Adrenal gland (tissue), 12 donors: ENCODE results near the gene HCN3. TPM values are rescaled to one million over a fixed set of nuclear protein-coding genes. Genes with fewer than 3 reads are reported as not detected.

ENCODE experiments used
- DNase-seq, 7 donors: peaks; one replicate each; pipeline ENCODE4 v3.0.0-alpha.2; 2019 to 2020
- H3K27ac ChIP-seq, 5 donors: fragments of 200-600 bp; sonication (generic) in 4 of 5; 1 replicate in 3 of 5; 2 replicates in 2 of 5; pipeline versions ENCODE4 v1.5.1 to v1.8.0; 2016 to 2020; ENCODE audit warnings: mild to moderate bottlenecking in 1 of 5
- H3K27me3 ChIP-seq: fragments of 200-600 bp; 2 replicates; pipeline ENCODE4 v1.8.0; 2021
- H3K36me3 ChIP-seq, 2 donors: fragments of 200-600 bp; replicated peaks in 1 of 2; 1 replicate in 1 of 2; 2 replicates in 1 of 2; pipeline versions ENCODE4 v1.5.1 to v1.8.0; 2018 to 2022
- H3K4me1 ChIP-seq, 2 donors: fragments of 200-600 bp; replicated peaks in 1 of 2; 1 replicate in 1 of 2; 2 replicates in 1 of 2; pipeline versions ENCODE4 v1.5.1 to v1.8.0; 2018 to 2021
- H3K4me3 ChIP-seq, 4 donors: fragments of 200-600 bp; sonication (generic) in 3 of 4; one replicate each; pipeline ENCODE4 v1.5.1; 2016 to 2018
- H3K9me3 ChIP-seq, 3 donors: fragments of 200-600 bp; sonication (generic) in 1 of 3; replicated peaks in 1 of 3; 1 replicate in 2 of 3; 2 replicates in 1 of 3; pipeline versions ENCODE4 v1.5.1 to v1.8.0; 2016 to 2021
- POLR2A ChIP-seq, 2 donors: fragments of 450-650 bp; IDR thresholded peaks; one replicate each; pipeline ENCODE4 v1.6.1; 2017; ENCODE audit warnings: antibody characterized with exemption in 2 of 2, mild to moderate bottlenecking in 2 of 2, moderate library complexity in 1 of 2
- WGBS, 4 donors: extraction: QIAGEN DNeasy Blood & Tissue Kit in 2 of 4; methylation state at CpG; one replicate each; pipeline versions ENCODE4 v1.1.5 to v1.1.7; 2013 to 2017; 5-methylcytosine and 5-hydroxymethylcytosine counted together
- intact Hi-C, 2 donors: fragments of 100-400 bp; cut with DNase I; formaldehyde crosslinking; loops; one replicate each; pipeline versions ENCODE4 v1.14.1 to v1.15.0; 2022 to 2023
- polyA plus RNA-seq, 3 donors: library from polyadenylated mRNA; stranded (reverse); fragments of 200-250 nt in 2 of 3; fragments of 350-450 nt in 1 of 3; fragmentation: Illumina TruSeq in 1 of 3; extraction: RNeasy Lipid Tissue Mini Kit (QIAGEN cat#74804) in 1 of 3; gene quantifications; one replicate each; pipeline ENCODE4 v1.2.3, GENCODE V29; 2013 to 2014
- total RNA-seq, 9 donors: library from RNA; depleted of rRNA in 4 of 9; stranded (reverse); fragments of >200 nt in 4 of 9; fragments of 120-200 nt in 1 of 9; fragmentation: NEBNext Ultra II Directional in 1 of 9; extraction: Animal tissue kit (Norgen Biotek cat#: 25700) in 1 of 9; gene quantifications; one replicate each; pipeline versions ENCODE4 v1.1.0 to v1.2.4, GENCODE V29; 2013 to 2023
- TF ChIP-seq, protein P1 (sequence below), 6 experiments: fragments of 450-650 bp in 4 of 6; fragments of 200-600 bp in 2 of 6; sonication (generic) in 1 of 6; IDR thresholded peaks; 1 replicate in 5 of 6; 2 replicates in 1 of 6; pipeline versions ENCODE4 v1.5.1 to v1.8.0; 2016 to 2021; ENCODE audit warnings: antibody characterized with exemption in 6 of 6, mild to moderate bottlenecking in 2 of 6, moderate library complexity in 1 of 6
- donor health status: healthy with polysubstance abuse.
- donor health status: Bipolar disorder and iron deficiency.
- donor health status: DM: yes; HTN: yes; CAD: no.
- donor health status: DM: no; HTN: no; CAD: no.
- donor health status: DM: no; HTN: no; CAD: no.
- donor health status: DM: yes; HTN: yes; CAD: no.

The HCN3 gene
- total and polyA plus RNA-seq, 12 donors, result 1.0 to 14.5 (median 3.7) TPM

DNA sequence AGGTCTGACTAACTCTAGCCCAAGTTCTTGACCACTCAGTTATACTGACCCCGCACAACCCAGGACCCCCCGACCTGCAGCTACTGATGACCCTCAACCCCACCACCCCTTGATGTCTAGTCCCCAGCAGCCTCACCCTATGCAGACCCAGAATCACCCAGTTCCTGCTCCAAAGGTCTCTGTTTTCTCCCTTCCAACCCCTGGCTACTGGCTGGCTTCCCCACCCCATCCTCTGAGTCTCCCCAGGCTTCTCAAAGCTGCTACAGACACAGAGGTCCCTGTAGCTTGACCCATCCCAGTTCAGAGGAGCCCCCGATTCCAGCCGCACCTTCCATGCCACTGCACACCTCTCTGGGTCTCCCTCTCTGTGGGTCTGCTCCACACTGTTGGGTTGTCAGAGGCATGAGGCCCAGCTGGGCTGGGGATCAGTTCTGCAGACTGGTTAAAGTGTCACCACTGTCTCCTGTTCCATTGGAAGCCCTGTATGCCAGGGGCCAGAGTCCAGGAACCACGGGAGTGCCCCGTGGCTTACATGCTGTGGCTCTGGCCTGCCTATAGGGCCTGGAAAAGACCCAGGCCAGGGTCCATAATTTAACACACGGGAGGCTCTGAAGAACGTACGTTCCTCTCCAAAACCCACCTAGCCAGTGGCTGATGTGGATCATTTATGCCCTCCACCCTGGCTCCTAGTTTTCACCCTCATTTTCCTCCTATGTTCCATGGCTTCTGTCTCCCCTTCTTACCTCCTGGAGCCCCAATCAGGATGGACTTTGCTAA lies 23.5 kb downstream of the HCN3 start:
- H3K9me3 ChIP-seq, result no peaks in the 10 kb centered on the region
- peaks cover 5% of the 10 kb centered on the region for H3K27me3 ChIP-seq
- no peaks in the 10 kb centered on the region for H3K36me3 ChIP-seq
- no peak overlapping the region for H3K27ac ChIP-seq
- whole genome bisulfite sequencing, 4 donors, result 79 to 87% (median 84%) methylated on average over 9 of the region's 9 CpGs
- no peak for DNase-seq
- intact Hi-C loops, result no loop called here
- no peak overlapping the region for H3K4me3 ChIP-seq
- TF ChIP-seq, protein P1, sequence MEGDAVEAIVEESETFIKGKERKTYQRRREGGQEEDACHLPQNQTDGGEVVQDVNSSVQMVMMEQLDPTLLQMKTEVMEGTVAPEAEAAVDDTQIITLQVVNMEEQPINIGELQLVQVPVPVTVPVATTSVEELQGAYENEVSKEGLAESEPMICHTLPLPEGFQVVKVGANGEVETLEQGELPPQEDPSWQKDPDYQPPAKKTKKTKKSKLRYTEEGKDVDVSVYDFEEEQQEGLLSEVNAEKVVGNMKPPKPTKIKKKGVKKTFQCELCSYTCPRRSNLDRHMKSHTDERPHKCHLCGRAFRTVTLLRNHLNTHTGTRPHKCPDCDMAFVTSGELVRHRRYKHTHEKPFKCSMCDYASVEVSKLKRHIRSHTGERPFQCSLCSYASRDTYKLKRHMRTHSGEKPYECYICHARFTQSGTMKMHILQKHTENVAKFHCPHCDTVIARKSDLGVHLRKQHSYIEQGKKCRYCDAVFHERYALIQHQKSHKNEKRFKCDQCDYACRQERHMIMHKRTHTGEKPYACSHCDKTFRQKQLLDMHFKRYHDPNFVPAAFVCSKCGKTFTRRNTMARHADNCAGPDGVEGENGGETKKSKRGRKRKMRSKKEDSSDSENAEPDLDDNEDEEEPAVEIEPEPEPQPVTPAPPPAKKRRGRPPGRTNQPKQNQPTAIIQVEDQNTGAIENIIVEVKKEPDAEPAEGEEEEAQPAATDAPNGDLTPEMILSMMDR (IDR thresholded peaks at IDR 0.05), result no peak
- TF ChIP-seq POLR2A (IDR thresholded peaks at IDR 0.05), result no peak
- H3K4me1 ChIP-seq, result no peaks in the 10 kb centered on the region

DNA sequence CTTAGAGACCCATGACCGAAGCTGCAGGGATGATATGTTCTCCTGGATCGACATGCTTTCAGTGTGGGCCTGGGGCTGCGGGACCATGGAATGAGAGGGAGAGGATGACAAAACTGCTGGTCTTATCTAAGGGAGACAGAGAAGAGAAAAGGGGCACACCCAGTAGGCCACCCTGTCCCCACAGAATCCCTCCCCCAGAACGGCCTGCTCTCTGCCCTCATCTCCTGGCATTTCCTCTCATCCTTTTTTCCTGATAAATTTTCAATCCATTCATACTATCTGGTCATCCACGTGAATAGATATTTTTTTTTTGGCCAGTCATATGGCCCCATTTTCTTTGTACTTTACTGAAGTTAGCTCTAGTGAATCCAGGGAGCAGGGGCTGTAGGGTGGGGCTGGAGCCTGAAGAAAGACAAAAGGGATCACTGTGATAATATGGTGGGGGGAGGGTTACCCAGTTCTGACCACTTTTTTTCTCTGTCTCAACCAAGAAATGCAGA lies 24.1 kb downstream of the HCN3 start, which contains the start of gene PKLR:
Gene PKLR (minus strand): TSS at position 97 of the 500 bp plus-strand sequence. CDS start 43 bp downstream, at position 54.
- Histone ChIP-seq H3K27me3 (no peaks in the 10 kb centered on the region), H3K36me3 (no peaks in the 10 kb centered on the region), H3K4me1 (no peaks in the 10 kb centered on the region), H3K27ac (no peak within 1 kb of the TSS), H3K4me3 (no peak within 1 kb of the TSS), H3K9me3 (no peaks in the 10 kb centered on the region)
- TF ChIP-seq, protein P1 (IDR thresholded peaks at IDR 0.05), result no peak
- no peak for TF ChIP-seq POLR2A (IDR thresholded peaks at IDR 0.05)
- intact Hi-C loops, result no loop called here
- 83 to 91% (median 88%) methylated on average over 5 of the region's 5 CpGs for WGBS, 4 donors
- DNase-seq, result no peak

DNA sequence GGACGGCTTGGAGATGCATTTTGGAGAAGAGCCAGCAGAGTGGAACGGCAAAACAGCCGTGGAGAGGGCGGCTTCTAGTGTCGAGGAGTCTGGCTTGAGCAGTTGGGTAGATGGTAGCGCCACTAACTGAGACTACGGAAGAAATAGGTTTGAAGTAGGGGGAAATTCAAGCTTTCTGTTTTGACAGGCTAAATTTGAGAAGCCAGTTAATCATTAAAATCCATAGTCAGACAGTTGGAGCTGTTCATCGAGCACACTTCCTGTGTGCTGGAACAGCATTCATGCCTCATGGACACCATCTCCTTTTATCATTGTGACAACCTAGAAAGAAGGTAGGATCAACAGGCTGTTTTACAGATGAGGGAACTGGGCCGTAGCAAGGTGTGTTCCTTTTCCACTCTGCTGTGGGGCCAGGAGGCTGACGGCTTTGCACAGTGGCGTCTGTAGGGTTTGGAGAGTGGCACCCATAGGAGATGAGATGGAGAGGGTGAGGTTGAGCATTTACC lies 27.3 kb downstream of the HCN3 start:
- TF ChIP-seq, protein P1 (IDR thresholded peaks at IDR 0.05), result no peak
- TF ChIP-seq POLR2A (IDR thresholded peaks at IDR 0.05), result no peak
- 80 to 84% (median 82%) methylated on average over 9 to 11 of the region's 11 CpGs for WGBS, 4 donors
- H3K9me3 ChIP-seq, result no peaks in the 10 kb centered on the region
- no peaks in the 10 kb centered on the region for H3K36me3 ChIP-seq
- no peaks in the 10 kb centered on the region for H3K27me3 ChIP-seq
- intact Hi-C loops, result loop anchor here in 1 of 2 donors (5.0 kb wide), 1 partner anchor 42 kb away; the partner anchor contains the start of gene SCAMP3
- no peak overlapping the region for H3K4me3 ChIP-seq
- H3K4me1 ChIP-seq, result peaks cover 9 to 12% of the 10 kb centered on the region in 2 donors
- no peak overlapping the region for H3K27ac ChIP-seq
- DNase-seq, result no peak

DNA sequence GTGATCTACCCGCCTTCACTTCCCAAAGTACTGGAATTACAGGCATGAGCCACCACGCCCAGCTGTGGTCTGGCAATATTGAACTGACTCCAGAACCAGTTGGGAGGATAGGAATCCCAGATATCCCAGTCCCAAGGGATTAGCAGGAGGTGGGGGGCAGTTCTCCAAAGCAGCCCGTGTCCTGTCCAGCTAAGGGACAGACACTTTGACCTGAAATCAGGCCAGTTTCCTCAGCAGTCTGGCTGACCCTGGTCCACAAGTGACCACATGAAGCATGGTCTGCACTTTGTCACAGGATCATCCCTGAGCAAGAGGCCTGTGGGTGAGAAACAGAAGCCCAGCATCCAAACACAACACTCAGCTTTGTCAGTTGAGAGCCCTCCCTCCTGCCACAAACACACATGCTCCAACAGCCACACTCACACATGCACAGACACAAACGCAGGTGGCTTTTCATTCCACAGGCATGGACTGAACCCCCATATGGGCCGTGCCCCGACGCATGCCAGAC lies 28.7 kb downstream of the HCN3 start:
- H3K36me3 ChIP-seq, result no peaks in the 10 kb centered on the region
- no peaks in the 10 kb centered on the region for H3K9me3 ChIP-seq
- TF ChIP-seq, protein P1 (IDR thresholded peaks at IDR 0.05), result no peak
- TF ChIP-seq POLR2A (IDR thresholded peaks at IDR 0.05), result no peak
- no peak overlapping the region for H3K4me3 ChIP-seq
- no peak for DNase-seq
- peaks cover 9 to 25% of the 10 kb centered on the region in 2 donors for H3K4me1 ChIP-seq
- WGBS, 4 donors, result 74 to 88% (median 79%) methylated on average over 3 to 7 of the region's 7 CpGs
- no peaks in the 10 kb centered on the region for H3K27me3 ChIP-seq
- no peak overlapping the region for H3K27ac ChIP-seq
- intact Hi-C loops, result loop anchor here in 1 of 2 donors (5.0 kb wide), 1 partner anchor 44 kb away; the partner anchor contains the start of gene SCAMP3
